Skeletal muscle cell (primary cell): ENCODE measurements around the gene EAF1.
"Not testable (repeated sequence)": the region's sequence is repeated elsewhere in the genome, so short reads cannot be mapped to it uniquely, and the experiment has no call there.

ENCODE experiments used
- DNase-seq: peaks from one replicate; pipeline ENCODE4 v3.0.0-alpha.2; 2010; ENCODE audit warnings: low read depth
- H3K4me3 ChIP-seq: 2 replicates; pipeline ENCODE4 v1.5.1; 2011; ENCODE audit warnings: low read depth, mild to moderate bottlenecking, control low read depth, low read length, moderate library complexity

Gene EAF1

DNA sequence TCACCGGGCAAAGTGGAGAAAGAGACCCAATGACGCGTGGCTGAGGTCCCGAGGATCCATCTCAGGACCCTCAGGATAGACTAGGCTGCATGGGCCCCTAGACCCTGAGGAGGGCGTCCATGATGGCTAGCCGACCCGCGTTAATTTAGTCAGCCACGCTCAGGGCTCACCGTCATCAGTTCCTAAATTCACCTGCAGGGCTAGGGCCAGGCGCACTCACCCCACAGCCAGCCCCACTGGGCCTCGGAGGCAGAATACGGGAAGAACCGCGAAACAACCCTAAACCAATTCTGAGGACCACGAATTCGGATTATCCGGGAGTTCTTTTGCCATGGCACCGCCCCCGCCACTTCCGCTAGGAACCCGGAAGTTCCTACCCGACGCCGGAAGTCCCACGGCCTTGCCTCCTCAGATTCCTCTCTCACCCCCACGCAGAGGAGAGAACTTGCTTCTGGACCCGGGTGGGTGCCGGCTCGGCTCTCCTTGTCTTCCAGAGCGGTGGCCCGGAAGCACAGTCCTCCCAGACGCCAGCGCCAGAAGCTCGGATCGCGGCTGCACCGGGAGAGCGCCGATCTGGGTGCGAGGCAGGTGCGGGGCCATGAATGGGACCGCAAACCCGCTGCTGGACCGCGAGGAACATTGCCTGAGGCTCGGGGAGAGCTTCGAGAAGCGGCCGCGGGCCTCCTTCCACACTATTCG is at the start of gene EAF1, which contains the start of gene METTL6:
Gene EAF1 (plus strand): TSS at position 417 of the 699 bp plus-strand sequence. CDS start 182 bp downstream, at position 599.
Gene METTL6 (minus strand): TSS at position 363 of the 699 bp plus-strand sequence. CDS start 1,033 bp downstream, outside the sequence.
- DNase-seq: no peak
- peak within 1 kb of the TSS; percentile 86 for H3K4me3 ChIP-seq

DNA sequence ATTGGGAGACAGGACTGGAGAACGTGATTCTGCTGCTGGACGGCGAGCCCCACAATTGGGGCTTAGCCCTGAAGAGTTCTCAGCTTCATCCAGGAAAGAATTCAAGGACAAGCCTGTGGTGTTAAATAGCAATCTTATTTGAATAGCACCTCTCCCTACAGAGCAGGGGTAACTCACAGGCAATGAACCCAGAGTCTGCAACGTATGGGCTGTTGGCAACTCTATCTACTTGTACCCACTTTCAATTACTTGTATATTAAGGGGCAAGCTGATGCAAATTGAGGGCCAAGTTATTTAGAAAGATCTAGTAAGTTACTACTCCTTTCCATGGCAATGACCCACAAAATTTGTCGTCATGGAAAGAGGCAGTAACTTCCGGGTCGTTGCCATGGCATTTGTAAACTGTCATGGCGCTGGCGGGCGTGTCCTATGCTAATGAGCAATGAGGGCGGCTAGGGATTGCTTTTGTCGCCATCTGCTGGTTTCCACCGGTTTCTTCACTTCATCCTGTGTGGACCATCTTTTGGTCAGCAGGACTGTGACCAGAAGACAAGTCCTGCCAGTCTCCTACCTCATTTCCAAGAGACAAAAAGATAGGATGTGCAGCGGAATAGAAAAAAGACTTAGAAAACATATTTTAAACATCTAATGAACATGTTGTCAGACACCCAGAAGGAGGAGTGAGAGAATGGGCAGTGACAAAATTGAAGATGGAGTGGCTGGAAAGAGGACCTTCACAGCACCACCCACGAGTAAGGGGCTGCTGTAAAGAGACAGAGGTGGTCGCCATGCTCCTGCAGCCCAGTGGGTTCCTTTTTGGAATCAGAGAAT is 49.2 kb upstream of the EAF1 start:
- H3K4me3 ChIP-seq: no peak overlapping the region
- peak; percentile 77 for DNase-seq

DNA sequence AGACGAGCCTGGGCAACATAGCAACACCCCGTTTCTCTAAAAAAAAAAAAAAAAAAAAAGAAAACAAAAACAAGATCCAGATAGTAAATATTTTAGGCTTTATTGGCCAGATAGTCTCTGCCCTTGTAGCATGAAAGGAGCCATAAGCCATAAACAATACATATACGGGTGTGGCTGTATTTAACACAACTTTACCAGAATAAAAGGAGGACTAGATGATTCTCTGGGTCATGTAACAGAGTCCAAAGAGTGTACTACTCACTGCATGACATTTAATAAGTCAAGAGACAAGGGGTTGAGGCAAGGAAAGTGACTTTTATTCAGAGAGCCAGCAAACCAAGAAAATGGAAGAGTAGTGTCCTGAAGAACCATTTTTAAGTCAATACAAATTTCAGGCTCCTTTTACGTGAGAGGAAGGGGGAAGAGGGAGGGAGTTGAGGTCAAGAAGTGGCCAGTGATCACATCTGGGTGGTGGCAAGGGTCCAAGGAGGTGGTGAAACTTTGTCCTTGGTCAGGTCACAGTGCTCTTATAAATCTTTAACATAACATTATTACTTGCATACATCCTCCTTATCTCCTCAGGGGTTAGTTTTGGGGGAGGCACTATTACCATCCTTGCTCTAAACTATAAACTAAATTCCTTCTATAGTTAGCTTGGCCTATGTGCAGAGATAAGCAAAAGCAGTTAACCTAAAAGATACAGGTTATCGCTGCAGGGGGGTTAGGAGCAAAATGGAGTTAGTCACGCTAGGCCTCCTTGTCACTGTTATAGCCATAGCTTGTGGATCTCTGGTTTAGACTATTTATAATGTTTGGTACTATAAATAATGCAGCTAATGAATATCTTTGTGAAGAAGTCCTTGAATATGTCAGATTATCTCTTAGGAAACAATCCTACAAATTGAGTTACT is 46.2 kb upstream of the EAF1 start:
- no peak overlapping the region for H3K4me3 ChIP-seq
- DNase-seq: no peak

DNA sequence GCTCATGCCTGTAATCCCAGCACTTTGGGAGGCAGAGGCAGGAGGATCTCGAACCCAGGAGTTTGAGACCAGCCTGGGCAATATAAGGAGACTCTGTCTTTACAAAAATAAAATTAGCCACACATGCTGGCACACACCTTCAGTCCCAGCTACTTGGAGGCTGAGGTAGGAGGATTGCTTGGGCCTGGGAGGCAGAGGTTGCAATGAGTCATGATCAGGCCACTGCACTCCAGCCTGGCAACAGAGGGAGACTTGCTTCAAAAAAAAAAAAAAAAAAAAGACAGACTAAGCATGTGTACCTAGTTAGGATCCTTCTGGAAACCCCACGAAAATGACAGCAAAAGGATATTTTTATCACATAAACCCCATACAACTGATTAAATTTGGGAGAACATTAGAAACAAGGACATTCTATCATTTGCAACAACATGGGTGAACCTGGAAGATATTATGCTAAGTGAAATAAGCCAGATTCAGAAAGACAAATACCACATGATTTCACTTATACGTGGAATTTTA is 44.9 kb upstream of the EAF1 start:
- no peak overlapping the region for H3K4me3 ChIP-seq

DNA sequence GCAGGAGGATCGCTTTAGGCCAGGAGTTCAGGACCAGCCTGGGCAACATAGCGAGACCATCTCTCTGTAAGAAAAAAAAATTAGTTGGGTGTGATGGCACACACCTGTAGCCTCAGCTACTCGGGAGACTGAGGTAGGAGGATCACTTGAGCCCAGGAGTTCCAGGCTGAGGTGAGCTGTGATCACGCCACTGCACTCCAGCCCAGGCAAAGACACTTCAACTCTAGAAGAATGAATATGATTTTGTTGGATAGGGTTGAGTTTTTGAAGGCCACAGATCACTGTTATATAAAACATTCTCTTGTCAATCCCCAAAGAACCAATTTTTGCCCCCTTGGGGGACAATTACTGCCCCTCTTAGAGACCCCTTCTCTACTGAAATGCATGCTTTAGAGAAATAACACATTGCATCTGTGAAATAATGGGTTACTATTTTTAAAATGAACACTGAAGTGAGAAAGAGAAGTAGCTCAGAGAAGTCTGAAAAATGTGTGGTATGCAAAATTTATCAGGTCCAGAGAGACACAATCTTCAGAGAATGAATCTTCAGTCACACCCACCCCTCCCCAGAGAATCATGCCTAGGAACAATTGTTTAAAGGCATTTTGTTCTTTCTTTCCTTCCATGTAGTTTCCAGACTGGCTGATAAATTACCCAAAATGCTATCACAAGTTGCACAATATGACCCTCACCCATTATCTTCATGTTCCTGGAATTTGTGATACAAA is 42.7 kb upstream of the EAF1 start:
- no peak overlapping the region for H3K4me3 ChIP-seq
- no peak for DNase-seq

More for the DNA sequence above, 44.9 kb upstream of the EAF1 start:
- DNase-seq: no peak

DNA sequence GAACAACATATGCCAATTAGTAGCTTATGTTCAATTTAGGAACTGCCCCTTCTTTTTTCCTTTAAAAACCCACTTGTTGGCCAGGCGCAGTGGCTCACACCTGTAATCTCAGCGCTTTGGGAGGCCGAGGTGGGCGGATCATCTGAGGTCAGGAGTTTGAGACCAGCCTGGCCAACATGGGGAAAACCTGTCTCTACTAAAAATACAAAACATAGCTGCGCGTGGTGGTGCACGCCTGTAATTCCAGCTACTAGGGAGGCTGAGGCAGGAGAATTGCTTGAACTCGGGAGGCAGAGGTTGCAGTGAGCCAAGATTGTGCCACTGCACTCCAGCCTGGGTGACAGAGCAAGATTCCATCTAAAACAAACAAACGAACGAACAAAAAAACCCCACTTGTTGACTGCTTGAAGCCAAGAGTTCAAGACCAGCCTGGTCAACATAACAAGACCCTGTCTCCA is 42.1 kb upstream of the EAF1 start:
- not testable (repeated sequence) for H3K4me3 ChIP-seq, DNase-seq

DNA sequence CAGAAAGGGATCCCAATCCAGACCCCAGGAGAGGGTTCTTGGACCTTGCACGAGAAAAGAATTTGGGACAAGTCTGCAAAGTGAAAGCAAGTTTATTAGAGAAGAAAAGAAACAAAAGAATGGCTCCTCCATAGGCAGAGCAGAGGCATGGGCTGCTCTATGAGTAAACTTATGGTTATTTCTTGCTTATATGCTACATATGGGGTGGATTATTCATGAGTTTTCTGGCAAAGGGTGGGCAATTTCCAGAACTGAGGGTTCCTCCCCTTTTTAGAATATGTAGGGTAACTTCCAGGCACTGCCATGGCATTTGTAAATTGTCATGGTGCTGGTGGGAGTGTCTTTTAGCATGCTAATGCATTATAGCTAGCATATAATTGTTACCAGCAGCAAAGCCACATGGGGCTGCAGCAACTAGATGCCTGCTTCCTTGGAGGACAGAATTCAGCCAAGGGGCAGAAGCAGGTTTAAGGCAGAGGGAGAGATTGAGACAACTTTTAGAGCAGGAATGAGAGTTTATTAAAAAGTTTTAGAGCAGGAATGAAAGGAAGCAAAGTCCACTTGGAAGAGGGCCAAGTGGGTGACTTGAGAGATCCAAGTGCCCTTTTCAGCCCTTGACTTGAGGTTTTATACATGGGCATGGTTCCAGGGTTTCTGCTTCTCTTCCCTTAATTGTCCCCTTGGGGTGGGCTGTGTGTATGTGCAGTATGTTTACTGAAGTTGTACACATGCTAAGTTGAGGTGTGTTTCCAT is 41.3 kb upstream of the EAF1 start:
- no peak for DNase-seq
- H3K4me3 ChIP-seq: no peak overlapping the region

DNA sequence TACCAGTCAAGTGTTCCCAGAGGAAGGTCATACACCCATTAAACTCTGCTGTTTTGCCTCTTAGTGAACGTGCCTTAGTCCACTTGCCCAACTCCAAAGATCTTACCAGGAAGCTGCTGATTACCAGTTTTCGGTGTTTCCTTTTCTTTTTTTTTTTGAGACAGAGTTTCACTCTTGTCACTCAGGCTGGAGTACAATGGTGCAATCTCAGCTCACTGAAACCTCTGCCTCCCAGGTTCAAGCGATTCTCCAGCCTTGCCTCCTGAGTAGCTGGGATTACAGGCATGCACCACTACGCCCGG is 40.8 kb upstream of the EAF1 start:
- H3K4me3 ChIP-seq, DNase-seq: not testable (repeated sequence)

DNA sequence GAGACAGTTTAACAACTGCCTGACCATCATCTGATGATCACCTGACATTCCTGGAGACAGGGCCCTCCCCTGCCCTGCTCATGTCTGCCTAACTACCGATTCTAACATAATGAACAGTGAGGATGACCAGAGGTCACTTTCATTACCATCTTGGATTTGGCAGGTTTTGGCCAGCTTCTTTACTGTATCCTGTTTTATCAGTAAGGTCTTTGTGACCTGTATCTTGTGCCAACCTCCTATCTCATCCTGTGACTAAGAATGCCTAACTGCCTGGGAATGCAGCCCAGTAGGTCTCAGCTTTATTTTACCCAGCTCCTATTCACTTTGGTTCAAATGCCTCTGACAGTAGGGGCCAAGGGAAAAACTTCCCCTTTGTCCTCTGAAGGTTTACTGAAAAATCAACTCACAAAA is 40.2 kb upstream of the EAF1 start:
- DNase-seq: no peak
- H3K4me3 ChIP-seq: no peak overlapping the region

DNA sequence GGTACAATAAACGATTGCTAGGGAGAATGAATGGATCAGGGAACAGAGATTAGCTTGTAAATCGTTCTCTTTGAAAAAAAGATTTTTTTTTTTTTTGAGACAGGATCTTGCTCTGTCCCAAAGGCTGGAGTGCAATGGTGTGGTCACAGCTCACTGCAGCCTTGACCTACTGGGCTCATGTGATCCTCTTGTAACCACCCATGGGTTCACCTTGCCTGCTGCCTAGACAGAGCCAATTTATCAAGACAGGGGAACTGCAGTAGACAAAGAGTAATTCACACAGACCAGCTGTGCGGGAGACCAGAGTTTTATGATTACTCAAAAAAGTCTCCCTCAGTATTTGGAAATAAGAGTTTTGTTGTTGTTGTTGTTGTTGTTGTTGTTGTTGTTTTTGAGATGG is 39.7 kb upstream of the EAF1 start:
- no peak overlapping the region for H3K4me3 ChIP-seq
- DNase-seq: no peak

DNA sequence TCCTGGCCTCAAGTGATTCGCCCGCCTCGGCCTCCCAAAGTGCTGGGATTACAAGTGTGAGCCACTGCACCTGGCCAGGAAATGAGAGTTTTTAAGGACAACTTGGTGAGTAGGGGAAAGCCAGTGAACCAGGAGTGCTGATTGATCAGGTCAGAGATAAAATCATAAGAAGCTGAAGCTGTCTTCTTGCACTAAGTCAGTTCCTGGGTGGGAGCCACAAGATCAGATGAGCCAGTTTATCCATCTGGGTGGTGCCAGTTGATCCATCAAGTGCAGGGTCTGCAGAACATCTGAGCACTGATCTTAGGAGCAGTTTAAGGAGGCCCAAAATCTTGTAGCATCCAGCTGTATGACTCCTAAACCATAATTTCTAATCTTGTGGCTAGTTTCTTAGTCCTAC is 39.1 kb upstream of the EAF1 start:
- DNase-seq: not testable (repeated sequence)

DNA sequence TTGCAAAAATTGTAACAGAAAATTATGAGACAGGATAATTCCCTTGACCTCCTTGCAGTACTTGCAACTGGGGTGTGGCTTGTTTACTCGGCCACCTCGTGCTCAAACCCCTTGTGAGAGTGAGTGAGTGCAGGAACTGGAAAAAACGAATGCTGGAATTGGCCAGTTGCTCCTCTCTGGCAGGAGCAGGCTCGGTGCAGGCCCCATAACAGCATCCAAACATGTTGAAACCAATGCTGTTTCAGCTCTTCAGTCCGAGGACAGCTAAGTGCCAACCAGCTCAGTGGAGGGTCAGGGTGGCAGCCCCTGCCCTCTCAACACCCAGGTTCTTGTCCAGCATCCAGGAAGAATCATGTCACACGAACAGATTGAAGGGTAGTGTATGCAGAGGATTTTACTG is 36.9 kb upstream of the EAF1 start:
- DNase-seq: no peak
- H3K4me3 ChIP-seq: no peak overlapping the region

More for the DNA sequence above, 39.1 kb upstream of the EAF1 start:
- not testable (repeated sequence) for H3K4me3 ChIP-seq

DNA sequence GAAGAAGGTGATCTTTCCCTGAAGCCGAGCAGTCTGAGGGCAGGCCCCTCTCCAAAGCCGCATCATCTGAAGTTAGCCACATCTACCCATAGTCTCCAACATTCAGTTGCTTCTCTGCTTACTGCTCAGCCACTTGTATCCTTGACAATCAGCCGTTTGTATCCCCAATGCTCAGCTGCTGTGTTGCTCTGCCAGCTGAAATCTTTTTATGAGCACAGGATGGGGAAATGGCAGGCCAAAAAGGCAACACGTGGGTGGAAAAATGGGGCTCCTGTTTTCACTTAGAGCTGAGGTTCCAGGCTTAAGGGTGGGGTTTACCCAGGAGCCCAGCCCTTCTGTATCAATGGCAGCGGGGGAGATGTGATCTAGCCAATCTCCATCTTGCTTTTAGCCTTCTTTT is 36.4 kb upstream of the EAF1 start:
- no peak for DNase-seq
- no peak overlapping the region for H3K4me3 ChIP-seq

DNA sequence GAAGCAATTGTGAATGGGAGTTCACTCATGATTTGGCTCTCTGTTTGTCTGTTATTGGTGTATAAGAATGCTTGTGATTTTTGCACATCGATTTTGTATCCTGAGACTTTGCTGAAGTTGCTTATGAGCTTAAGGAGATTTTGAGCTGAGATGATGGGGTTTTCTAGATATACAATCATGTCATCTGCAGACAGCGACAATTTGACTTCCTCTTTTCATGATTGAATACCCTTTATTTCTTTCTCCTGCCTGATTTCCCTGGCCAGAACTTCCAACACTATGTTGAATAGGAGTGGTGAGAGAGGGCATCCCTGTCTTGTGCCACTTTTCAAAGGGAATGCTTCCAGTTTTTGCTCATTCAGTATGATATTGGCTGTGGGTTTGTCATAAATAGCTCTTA is 34.1 kb upstream of the EAF1 start:
- H3K4me3 ChIP-seq, DNase-seq: not testable (repeated sequence)

DNA sequence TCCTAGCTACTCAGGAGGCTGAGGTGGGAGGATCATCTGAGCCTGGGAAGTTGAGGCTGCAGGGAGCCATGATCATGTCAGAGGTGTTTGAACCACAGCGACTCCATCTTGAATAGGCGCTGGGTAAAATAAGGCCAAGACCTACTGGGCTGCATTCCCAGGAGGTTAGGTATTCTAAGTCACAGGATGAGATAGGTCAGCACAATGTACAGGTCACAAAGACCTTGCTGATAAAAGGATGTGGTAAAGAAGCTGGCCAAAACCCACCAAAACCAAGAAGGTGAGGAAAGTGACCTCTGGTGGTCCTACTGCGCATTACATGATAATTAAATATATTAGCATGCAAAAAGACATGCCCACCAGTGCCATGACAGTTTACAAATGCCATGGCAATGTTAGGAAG is 28.7 kb upstream of the EAF1 start:
- DNase-seq, H3K4me3 ChIP-seq: not testable (repeated sequence)

DNA sequence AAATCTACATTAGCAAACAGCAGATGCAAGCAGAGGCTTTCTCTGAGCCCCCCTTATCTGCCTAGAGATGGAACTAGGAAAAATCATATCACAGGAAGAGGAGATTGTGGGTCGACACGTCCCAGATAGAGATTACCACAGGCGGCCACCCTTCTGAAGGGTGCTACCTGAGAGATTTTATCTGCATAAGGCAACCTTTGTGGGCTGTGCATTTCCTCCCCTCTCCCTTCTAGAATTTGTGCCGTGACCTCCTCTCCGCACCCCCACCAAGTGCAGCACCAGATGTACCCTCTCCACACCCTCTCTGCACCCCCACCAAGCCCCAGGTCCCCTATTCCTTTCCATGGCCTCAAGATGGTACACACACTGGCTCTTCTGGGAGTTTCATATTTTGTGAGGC is 27.4 kb upstream of the EAF1 start:
- no peak for DNase-seq
- no peak overlapping the region for H3K4me3 ChIP-seq

DNA sequence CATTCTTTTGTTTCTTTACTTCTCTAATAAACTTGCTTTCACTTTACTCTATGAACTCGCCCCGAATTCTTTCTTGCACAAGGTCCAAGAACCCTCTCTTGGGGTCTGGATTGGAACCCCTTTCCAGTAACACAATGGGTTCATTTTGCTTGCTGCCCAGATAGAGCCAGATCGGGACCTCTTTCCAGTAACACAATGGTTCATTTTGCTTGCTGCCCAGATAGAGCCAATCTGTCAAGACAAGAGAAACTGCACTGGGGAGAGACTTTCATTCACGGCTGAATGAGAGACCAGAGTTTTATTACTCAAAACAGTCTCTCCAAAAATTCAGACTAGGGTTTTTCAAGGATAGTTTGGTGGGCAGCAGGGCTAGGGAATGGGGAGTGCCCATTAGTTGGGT is 25.5 kb upstream of the EAF1 start:
- no peak overlapping the region for H3K4me3 ChIP-seq
- no peak for DNase-seq

DNA sequence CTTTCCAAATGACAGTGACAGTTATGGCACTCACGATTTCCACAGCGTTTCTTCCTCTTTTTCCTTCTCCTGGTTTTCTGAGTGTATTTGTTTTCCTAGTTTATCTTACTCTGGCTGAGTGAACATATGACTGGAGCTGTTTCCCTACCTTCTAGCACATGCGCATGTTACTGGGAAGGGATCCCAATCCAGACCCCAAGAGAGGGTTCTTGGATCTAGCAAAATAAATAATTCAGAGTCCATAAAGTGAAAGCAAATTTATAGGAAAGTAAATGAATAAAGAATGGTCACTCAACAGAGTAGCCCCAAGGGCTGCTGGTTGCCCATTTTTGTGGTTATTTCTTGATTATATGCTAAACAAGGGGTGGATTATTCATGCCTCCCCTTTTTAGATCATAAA is 23.9 kb upstream of the EAF1 start:
- DNase-seq: no peak
- H3K4me3 ChIP-seq: no peak overlapping the region
